ENCODE results near the gene ECSCR.
A peak's percentile ranks its signal among the peaks of the same experiment; 100 is the strongest.
"Not testable (repeated sequence)": the region's sequence is repeated elsewhere in the genome, so short reads cannot be mapped to it uniquely, and the experiment has no call there.

Gene ECSCR

DNA sequence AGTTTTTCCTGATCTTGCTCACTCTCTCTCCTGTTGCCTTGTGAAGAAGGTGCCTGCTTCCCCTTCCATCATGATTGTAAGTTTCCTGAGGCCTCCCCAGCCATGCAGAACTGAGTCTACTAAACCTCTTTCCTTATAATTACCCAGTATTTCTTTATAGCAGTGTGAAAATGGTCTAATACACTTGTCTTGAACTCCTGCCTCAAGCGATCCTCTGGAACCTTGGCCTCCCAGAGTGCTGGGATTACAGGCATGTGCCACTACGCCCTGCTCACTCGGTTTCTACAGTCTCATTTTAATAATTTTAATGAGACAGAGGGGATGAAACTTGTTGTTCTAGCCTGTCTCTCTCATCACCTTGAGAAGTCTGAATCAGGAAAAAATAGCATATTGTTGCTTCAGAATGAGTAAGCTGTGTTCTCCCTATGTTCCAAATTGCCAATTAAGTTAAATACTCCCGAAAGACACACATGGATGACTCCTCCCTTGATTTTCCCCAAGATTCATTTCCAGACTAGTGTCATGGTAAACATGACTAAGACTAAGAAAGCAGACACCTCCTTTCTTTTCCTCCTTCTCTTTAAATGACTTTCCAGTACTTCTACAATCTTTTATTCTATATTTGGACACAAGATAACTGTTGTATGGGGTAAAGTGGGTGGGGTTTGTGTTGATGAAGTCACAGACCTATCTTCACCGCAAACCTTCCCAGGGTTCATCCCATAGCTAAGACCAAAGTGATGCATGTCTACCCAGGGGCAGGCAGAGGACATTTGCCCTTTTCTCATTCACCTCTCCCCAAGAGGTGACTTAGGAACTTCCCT is 15.4 kb downstream of the ECSCR start:
- no peak for DNase-seq (ENCODE audit: low spot score)

DNA sequence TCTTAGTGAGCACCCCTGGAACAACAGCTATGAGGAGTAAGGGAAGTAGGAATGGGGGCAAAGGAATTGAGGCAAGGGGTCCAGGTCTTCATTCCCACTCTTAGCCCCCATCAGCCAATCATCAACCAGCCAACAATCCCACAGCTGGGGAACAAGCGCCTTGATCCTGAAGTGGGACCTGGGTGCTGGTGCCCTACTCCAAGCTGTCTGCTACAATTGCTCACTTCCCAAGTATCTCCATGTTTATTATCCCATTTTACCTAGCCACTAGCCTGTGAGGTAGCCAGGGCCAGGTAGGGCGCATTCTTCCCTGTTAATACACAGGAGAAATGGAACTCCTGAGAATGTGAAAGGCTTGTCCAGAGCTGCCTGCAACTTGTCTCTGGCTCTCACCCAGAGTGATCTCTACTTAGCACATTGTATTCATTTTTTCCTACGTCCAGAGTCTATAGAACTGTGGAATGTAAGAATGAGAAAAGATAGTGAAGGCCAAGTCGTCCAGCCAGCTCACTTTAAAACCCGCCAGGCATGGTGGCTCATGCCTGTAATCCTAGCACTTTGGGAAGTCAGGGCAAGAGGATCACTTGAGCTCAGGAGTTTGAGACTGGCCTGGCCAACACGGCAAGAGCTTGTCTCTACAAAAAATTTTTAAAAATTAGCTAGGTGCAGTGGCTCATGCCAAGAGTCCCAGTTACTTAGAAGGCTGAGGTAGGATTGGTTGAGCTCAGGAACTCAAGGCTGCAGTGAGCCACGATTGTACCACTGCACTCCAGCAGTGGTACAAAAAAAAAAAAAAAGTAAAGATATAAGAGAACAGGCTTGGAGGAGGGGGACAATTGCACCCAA is 17.0 kb downstream of the ECSCR start:
- DNase-seq (ENCODE audit: low spot score), result no peak

DNA sequence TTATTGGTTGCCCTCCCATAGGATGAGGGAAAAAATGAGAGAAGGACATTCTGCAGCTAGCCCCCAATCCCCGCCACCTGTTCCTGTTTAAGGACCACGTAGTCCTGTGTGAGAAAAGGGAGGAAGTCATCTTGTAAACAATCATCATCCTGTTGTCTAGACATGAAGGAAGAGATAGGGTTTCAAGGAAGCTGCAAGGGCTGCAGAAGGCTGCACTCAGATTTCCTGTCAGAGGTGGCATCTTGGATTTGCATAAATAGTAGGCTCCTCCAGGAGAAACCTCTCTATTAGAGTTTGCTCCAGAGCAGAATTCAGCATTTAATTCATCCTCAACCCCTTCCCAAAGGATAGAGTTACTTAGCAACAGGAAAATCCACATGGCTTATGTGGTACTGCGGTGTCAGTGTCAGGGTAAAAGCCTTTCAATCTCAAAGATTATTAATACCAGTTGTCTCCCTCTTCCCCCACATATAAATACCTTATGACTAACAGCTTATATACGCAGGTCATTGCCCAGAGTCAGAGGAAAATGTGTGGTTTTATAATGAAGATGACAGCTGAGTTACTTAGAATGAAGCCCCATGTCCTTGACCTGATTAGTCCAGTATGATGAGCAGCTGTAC is 18.6 kb downstream of the ECSCR start:
- no peak for DNase-seq (ENCODE audit: low spot score)

DNA sequence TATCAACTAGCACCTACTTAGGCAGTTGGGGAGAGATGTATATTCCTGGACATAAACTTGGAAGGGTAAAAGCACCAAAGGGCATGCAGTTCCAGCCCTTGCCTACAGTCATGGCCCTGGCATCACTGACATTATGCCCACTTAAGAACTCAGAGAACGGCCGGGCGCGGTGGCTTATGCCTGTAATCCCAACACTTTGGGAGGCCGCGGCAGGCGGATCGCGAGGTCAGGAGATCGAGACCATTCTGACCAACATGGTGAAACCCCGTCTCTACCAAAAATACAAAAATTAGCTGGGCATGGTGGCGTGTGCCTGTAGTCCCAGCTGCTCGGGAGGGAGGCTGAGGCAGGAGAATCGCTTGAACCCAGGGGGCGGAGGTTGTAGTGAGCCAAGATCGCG is 22.1 kb downstream of the ECSCR start:
- not testable (repeated sequence) for DNase-seq (ENCODE audit: low spot score)

DNA sequence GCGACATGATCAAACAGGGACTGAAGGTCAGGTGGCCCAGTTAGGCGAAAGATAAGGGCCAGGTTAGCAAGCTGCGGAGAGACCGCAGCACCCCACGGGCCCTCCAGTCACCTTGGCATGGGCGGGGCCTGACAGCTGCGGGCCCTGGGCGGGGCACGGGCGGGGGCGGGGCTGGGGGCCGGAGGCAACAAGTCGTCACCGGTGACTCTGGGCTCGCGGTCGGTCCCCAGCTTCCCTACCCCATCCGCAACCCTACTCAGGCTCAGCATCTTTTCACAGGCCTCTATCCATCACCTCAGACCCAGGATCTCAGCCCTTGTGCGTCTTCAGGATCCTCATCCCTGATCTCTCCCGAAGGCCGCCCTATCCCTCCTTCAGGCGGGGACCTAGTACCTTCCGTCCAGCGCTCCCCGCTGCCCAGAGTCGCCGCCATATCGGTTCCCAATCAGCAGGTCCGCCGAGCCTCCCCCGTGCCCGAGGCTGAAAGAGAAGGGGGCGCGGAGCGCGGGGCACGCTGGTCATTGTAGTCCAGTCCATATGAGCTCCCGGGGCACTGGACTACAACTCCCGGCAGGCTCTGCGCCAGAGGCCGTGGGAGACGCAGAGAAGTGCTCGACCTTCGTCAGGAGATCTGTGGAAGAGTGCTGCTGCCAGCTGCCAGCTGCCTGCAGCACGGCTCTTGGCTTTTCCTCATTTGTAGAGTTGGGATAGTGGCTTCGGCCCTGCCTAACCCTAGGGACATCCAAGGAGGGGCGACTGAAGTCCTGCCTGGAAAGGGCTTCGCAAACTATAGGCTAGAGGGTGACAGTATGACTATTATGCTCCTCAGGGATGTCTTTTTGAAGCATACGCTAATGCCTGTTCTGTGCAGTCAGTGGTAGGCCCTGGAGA is 23.3 kb downstream of the ECSCR start, which contains the start of gene DNAJC18:
TSS of gene DNAJC18 (minus strand) at position 513 of the 891 bp plus-strand sequence. CDS start at position 433, 80 bp downstream.
- DNase-seq (ENCODE audit: low spot score), result peak; percentile 95

DNA sequence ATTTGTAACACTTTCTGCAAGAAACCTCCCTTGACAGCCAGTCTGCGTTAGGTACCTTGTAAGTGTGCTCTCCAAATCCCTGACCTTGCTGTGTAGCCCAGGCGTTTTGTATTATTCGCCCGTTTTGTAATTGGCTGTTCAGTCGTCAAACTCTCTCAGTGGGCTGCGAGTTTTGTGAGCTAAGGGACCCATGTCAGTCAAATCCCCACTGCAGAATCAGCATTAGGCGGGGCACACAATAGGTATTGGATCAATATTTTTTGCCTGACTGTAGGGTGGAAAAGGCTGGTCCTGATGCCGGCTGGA is 23.9 kb downstream of the ECSCR start:
- no peak for DNase-seq (ENCODE audit: low spot score)

DNA sequence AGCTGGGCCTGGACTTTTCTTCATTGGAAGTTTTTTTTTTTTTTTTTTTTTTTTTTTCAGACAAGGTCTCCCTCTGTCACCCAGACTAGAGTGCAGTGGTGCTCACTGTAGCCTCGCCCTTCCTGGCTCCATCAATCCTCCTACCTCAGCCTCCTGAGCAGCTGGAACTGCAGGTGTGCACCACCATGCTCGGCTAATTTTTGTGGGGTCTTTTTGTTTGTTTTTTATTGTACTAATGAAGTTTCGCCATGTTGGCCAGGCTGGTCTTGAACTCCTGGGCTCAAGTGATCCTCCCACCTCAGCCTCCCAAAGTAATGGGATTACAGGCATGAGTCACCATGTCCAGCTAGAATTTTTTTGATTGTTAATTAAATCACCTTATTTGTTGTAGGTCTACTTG is 26.9 kb downstream of the ECSCR start:
- no peak for DNase-seq (ENCODE audit: low spot score)

DNA sequence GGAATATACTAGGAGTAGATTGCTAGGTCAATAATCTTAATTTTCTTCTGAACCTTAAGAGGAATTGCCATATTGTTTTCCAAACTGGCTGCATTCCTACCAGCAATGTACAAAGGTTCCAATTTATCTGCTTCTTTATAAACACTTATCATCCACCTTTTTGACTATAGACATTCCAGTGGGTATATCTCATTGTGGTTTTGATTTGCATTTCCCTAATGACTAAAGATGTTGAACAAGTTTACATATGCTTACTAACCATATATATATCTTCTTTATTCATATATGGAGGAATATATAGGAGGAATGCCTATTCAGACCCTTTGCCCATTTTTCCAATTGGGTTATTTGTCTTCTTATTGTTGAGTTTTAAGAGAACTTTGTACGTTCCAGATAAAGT is 30.8 kb downstream of the ECSCR start:
- no peak for DNase-seq (ENCODE audit: low spot score)

DNA sequence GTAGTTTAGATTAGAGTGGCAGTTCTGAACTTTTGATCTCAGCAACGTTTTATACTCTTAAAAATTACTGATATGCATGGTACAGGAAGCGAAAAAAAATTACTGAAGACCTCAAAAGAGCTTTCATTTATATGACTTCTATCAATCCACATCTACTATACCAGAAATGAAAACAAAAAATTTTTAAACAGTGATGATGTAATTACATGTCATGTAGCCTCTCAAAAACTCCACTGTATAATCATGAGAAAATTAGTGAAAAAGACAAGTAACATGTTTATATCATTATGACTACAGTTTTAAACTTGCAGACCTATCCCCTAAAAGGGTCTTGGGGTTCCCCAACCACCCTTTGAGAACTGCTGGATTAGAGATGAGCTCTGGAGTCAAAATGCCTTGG is 32.5 kb downstream of the ECSCR start:
- no peak for DNase-seq (ENCODE audit: low spot score)

DNA sequence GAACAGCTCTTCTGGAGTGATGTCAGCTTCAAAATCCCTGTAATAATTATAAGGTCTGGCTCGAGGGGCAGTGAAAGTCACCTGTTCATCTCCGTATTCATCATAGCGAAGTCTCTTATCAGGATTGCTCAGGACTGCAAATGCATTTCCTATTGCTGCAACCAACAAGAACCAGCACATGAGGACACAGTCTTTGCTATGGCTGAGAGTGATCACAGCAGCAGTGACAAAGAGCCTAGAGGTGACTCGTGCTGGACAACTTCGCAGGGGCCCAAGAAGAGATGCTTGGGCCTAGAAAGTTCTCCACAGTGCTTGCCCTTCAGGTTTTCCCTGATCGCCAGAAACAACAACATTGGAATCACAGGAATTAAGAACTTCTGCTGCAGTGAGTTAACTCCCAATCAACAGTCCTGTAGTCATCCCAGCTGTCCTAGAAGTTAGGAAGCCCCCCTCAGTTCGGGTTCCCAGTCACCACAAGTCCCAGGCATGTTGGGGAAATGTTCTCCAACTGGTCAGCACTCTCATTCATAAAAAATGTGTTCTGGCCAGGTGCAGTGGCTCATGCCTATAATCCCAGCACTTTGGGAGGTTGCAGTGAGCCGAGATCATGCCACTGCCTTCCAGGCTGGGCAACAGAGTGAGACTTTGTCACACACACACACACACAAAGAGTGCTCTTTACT is 36.2 kb downstream of the ECSCR start:
- no peak for DNase-seq (ENCODE audit: low spot score)

DNA sequence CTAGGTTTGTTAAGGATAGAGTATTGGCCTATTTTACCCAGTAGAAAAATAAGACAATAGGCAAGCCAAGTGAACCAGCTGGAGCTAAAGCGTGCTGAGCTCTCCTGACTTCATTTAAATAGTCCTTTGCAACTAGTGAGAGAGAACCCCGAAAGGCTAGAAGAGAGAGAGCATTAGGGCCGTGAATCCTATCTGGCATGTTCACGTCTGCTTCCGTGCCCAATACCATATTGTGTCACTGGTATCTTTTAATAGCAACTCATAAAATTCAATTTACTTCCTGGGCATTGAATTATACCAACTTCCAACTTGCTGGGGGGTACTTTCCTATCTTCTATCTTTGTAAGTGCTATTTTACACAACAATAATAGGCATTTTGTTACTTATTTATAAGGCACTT is 37.0 kb downstream of the ECSCR start:
- DNase-seq (ENCODE audit: low spot score), result no peak

DNA sequence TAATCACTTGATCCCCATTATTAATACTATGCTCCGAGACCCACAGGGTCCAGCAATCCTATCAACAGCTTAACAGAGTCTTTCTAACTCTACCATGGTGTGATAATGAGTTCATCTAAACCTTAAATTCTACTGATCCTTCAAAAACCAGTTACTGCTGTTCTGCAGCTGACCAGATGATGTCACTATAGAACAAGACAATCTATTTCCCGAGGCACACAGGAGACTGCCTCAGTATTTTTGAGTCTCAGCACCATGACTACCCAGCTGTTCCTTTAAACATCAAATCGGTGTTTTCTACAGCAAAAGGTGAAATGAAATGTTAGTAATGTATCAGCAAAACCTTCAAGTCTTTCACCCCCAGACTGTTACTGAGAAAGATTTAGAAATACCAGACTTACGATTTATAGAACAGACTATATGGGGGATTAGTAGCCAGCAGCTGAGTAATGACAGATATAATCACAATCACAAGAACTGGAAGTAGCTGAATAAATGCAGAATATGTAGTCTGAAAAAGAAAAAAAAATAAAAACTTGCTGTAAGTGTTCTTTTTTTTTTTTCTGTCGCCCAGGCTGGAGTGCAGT is 40.1 kb downstream of the ECSCR start:
- DNase-seq (ENCODE audit: low spot score), result peak; percentile 66

DNA sequence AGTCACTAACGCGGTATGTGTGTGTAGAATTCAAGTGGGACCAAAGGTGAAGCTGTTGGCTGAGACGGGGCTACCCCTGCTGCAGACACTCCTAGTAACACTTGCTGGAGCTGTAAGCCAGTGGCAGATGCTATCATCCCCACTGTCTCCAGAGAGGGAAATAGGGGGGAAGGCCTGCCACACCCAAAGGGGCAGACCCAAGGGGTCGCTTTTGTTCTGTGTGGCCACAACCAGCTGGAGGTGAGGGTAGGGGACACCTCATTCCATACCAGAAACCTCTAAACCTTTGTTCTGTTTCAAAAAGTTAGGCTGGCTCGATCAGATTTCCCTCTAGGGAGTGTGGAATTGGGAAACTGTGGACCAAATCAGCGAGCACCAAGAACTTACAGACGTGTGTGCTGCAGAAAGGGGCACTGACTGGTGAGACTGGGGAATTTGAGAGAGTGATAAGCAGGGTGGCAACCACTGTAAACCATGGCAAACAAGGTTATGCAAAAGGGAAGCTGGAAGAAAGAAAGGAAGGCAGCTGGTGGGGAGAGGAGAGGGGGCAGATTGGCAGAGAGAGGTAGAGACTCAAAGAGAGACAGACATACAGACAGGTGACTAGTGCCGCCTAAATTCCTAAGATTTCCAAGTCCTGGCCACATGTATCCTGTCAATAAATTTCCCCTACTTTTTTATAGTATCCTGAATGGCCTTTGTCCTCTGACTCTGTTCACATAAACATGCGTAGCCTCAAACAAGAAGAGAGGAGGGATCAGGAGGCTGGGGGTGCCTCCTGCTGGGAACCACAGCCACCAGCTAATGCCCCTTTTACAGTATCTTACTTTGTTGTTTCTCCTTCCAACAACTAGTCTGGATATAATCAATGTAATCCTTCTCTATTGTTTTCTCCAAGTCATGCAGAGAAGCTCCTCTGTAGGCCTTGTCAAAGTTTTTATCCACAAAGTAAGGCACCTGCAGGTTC is 43.0 kb downstream of the ECSCR start:
- DNase-seq (ENCODE audit: low spot score), result no peak

DNA sequence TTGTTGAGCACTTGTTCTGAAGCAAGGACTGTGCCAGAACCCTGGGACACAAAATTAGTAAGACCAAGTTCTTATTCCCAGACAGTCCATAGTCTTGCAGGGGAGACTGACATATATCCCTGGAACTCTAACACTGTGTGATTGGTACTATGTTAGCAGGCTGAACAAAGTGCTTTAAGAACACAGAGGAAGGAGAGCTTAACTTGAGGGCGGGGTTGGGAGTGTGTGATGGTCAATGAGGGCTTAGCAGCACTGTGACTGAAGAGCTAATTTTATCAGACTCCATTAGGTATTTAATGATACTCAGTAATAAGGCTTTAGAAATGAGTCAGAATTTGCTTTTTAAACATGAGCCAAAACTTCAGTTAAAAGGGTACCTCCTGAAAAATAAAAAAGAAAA is 43.8 kb downstream of the ECSCR start:
- no peak for DNase-seq (ENCODE audit: low spot score)

DNA sequence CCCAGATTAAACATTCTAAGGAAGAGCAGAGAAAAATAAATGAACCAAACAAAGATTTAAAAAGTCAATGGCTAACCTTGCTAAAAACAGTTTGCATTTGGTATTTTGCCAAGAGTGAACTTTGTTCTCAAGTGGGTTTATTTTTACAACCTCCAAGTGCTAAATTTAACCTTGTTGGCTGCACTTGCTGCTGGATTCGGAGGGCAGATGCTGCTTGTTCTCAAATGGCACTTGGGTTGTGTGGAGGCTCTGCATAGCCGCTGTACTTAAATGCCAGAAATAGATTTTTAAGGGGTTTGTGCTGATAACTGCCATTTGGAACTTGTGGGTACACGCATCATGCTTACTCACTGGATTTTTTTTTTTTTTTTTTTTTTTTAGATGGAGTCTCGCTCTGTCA is 45.3 kb downstream of the ECSCR start:
- DNase-seq (ENCODE audit: low spot score), result no peak

DNA sequence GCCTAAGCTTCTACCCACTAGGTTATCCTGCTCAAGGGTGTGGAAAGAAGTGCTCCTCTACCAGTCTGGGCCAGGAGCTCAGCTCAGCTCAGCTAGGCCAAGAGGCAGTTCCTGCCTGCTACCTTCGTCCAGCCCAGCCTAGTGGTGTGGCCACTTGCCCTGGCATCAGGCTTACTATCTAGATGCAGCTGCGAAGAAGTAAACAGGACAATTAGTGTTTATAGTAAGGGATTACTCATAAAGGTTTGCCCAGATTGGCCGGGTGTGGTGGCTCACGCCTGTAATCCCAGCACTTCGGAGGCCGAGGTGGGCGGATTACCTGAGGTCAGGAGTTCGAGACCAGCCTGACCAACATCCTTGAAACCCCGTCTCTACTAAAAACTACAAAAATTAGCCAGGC is 45.9 kb downstream of the ECSCR start:
- no peak for DNase-seq (ENCODE audit: low spot score)

DNA sequence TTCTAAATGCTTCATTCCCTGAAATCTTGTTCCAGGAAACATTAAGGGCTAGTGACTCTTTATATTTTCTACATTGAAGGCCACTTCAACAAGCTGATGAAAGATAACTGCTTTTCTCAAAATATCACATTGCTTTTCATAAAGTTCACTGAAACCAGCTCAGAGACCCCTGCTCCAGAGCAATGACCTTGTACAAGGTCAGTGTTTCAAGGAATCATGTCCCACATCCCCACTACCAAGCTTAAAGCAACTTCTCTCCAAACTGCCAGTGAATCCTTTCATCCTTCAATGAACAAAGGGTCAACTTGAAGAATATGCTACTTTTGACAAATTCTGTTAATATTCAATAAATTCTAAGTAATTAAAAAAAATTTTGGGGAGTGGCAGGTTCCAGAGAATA is 46.7 kb downstream of the ECSCR start:
- DNase-seq (ENCODE audit: low spot score), result no peak

DNA sequence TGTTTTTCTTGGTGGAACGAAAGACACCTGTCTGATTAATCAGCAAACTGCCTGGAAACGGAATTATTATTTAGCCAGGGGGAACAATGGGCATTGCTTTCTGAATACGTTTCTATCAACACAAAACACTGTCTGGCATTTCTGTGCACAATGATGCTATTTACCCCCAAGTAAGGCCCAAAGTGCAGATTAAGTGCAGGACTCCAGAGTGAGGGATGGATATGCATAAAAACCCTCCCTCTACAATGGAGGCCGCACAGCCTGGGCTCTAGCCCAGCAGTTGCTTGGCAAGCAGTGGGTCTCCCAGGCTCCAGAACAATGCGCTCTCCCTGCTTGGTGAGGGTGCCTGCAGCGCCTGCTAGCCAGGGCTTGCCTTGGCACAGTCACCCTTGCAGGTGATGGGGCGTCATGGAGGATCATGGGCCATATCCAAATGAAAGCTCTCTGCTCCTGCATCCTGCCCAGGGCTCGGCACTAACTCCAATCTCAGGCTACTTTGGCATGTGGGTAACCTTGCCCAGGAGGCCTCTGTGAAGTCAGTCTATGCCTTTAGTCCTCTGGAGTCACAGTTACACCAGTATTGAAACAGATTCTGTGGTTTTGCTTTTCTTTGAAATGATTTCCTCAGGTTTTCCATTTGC is 47.2 kb downstream of the ECSCR start:
- no peak for DNase-seq (ENCODE audit: low spot score)

Measured in SK-N-DZ (cell line).